Omental fat pad (tissue), 4 donors: ENCODE measurements around the gene C6orf163. TPM values are rescaled to one million over a fixed set of nuclear protein-coding genes. Genes with fewer than 3 reads are reported as not detected.

ENCODE experiments used
- ATAC-seq: fragments of 150-250 bp; one replicate; pipeline ENCODE4 v1.9.1; 2016; ENCODE audit warnings: mild to moderate bottlenecking, moderate library complexity; ENCODE audit not compliant: low FRiP score
- DNase-seq: peaks from one replicate; pipeline ENCODE4 v3.0.0-alpha.2; 2019; ENCODE audit warnings: low spot score
- CTCF ChIP-seq, 3 donors: fragments of 450-650 bp; IDR thresholded peaks; one replicate each; pipeline ENCODE4 v1.5.1; 2016 to 2017; ENCODE audit warnings: antibody characterized with exemption in 3 of 3, mild to moderate bottlenecking in 3 of 3, moderate library complexity in 2 of 3
- total RNA-seq, 4 donors: library from RNA; depleted of rRNA; stranded (reverse); fragments of >200 nt; gene quantifications; one replicate each; pipeline ENCODE4 v1.1.0, GENCODE V29; 2016

C6orf163 gene
- total RNA-seq, 4 donors from 2014 or later = 1.7 to 7.4 (median 2.0) TPM

DNA sequence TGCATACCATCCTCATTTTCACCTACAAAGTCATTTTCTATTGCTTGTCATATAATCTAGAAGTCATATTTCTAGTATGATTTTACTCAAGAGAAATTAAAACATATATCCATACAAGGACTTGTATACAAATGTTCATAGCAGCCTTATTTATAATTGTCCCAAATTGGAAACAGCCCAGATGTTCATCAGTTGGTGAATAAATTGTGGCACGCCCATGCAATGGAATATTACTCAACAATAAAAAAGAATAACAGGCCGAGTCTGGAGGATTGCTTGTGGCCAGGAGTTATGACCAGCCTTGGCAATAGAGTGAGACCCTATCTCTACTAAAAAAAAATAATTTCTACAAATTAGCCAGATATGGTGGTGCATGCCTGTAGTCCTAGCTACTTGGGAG lies 28.8 kb downstream of the C6orf163 start:
- TF ChIP-seq CTCF (IDR thresholded peaks at IDR 0.05) = no peak
- DNase-seq (no peak), ATAC-seq (no peak)

GRCh38 chr6:87375315-87375714 lies 30.7 kb downstream of the C6orf163 start:
- DNase-seq = no peak
- no peak for TF ChIP-seq CTCF (IDR thresholded peaks at IDR 0.05)
- ATAC-seq = no peak

DNA sequence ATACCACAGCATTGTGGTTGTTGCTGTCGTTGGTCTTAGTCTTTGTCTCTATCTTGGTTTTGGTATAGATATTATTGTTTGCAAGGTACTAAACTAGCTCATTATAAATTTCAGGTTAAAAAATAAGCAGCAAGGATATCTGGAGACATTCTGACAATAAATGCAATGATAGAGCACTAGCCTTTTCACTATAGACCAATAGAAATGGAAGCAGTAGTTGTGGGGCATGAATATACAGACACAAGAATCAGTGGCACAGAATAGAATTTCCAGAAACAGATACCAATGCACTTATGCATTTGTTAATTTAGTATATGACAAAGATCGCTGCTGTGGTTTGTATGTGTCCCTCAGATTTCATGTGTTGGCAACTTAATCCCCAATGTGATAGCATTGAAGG lies 32.0 kb downstream of the C6orf163 start:
- no peak for DNase-seq
- ATAC-seq = no peak
- no peak for TF ChIP-seq CTCF (IDR thresholded peaks at IDR 0.05)

GRCh38 chr6:87378947-87379346 lies 34.3 kb downstream of the C6orf163 start:
- DNase-seq (no peak), ATAC-seq (no peak)
- TF ChIP-seq CTCF (IDR thresholded peaks at IDR 0.05) = no peak

DNA sequence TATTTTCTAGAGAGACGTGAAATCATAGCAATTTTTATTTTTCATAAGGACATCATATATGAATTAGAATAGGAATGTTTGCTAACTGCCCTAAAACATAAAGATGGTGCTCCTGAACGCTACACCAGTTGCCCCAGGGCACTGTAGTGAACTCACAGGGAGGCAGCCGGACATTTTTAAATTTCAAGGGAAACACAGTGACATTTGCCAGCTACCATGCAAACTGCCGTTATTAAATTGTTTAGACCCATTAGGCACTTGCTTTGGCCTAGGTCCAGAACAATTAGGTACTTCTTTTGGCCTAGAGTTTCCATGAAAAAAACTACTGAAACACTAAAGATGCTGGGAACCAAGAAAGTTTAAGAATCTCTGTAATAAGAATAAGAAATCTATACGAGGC lies 38.2 kb downstream of the C6orf163 start:
- TF ChIP-seq CTCF (IDR thresholded peaks at IDR 0.05) = no peak
- ATAC-seq = no peak
- DNase-seq = no peak

DNA sequence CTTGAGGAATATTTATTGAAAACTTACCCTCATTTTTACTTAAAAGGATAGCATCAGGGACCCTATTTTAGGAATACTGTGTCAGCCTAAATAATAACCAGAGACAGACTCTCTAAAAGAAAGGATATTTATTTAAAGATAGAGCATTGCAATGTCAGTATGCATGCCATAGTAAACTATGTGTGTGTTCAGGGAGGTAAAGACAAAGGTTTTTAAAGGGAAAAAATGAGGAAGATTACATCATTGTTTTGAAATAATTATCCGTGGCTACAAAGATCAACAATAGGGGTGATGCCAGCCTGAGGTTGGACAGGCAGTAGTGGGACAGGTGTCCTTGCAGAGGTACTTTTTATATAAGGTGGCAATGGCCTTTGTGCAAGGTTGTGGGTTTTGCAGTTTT lies 39.4 kb downstream of the C6orf163 start:
- no peak for ATAC-seq
- no peak for TF ChIP-seq CTCF (IDR thresholded peaks at IDR 0.05)
- no peak for DNase-seq

GRCh38 chr6:87384449-87384848 lies 39.8 kb downstream of the C6orf163 start:
- DNase-seq = no peak
- TF ChIP-seq CTCF (IDR thresholded peaks at IDR 0.05) = no peak

More at GRCh38 chr6:87384449-87384848, 39.8 kb downstream of the C6orf163 start:
- ATAC-seq = no peak
